Liver (tissue), 9 donors: ENCODE measurements around the gene WDR90. TPM values are rescaled to one million over a fixed set of nuclear protein-coding genes. Genes with fewer than 3 reads are reported as not detected.
"Not testable (repeated sequence)": the region's sequence is repeated elsewhere in the genome, so short reads cannot be mapped to it uniquely, and the experiment has no call there.

Experiments used
- DNase-seq: peaks from one replicate; pipeline ENCODE4 v3.0.0-alpha.2; 2017; ENCODE audit warnings: low spot score
- H3K27ac ChIP-seq, 2 donors: one replicate each; pipeline ENCODE4 v1.7.0; 2013; ENCODE audit warnings: inconsistent platforms in 2 of 2, low read length in 2 of 2, control low read depth in 1 of 2, low read depth in 1 of 2, mild to moderate bottlenecking in 1 of 2
- H3K27me3 ChIP-seq, 4 donors: one replicate each; pipeline versions ENCODE4 v1.6.1 to v1.7.0; 2013; ENCODE audit warnings: low read length in 3 of 4, inconsistent platforms in 1 of 4, mild to moderate bottlenecking in 1 of 4, moderate library complexity in 1 of 4; ENCODE audit not compliant: control insufficient read depth in 4 of 4, insufficient read depth in 4 of 4
- H3K36me3 ChIP-seq, 4 donors: one replicate each; pipeline versions ENCODE4 v1.6.1 to v1.7.0; 2013; ENCODE audit warnings: low read length in 3 of 4, mild to moderate bottlenecking in 3 of 4, low read depth in 1 of 4, moderate library complexity in 1 of 4; ENCODE audit not compliant: control insufficient read depth in 4 of 4, insufficient read depth in 3 of 4
- H3K4me1 ChIP-seq, 4 donors: one replicate each; pipeline versions ENCODE4 v1.6.1 to v1.7.0; 2013; ENCODE audit warnings: low read length in 3 of 4, mild to moderate bottlenecking in 3 of 4, moderate library complexity in 1 of 4; ENCODE audit not compliant: control insufficient read depth in 4 of 4, insufficient read depth in 4 of 4
- H3K4me3 ChIP-seq, 3 donors: one replicate each; pipeline versions ENCODE4 v1.6.1 to v1.7.0; 2013; ENCODE audit warnings: low read length in 3 of 3, control low read depth in 1 of 3, low read depth in 1 of 3, mild to moderate bottlenecking in 1 of 3
- H3K9ac ChIP-seq, 2 donors: one replicate each; pipeline ENCODE4 v1.7.0; 2013; ENCODE audit warnings: low read length in 2 of 2, mild to moderate bottlenecking in 2 of 2, moderate library complexity in 2 of 2, control low read depth in 1 of 2, low read depth in 1 of 2
- H3K9me3 ChIP-seq, 4 donors: one replicate each; pipeline versions ENCODE4 v1.6.1 to v1.7.0; 2013; ENCODE audit warnings: low read length in 3 of 4; ENCODE audit not compliant: control insufficient read depth in 4 of 4
- FOXA1 ChIP-seq: IDR thresholded peaks from 2 replicates; pipeline ENCODE4 v1.6.1; 2016; ENCODE audit warnings: antibody characterized with exemption
- FOXA2 ChIP-seq: IDR thresholded peaks from 2 replicates; pipeline ENCODE4 v1.6.1; 2016; ENCODE audit warnings: antibody characterized with exemption
- HNF4A ChIP-seq, 2 donors: conservative IDR thresholded peaks; 2 replicates each; pipeline ENCODE4 v1.6.1; 2016; ENCODE audit warnings: antibody characterized with exemption in 2 of 2, mild to moderate bottlenecking in 2 of 2
- HNF4G ChIP-seq: IDR thresholded peaks from 2 replicates; pipeline ENCODE4 v1.6.1; 2016; ENCODE audit warnings: antibody characterized with exemption
- JUND ChIP-seq, 2 donors: IDR thresholded peaks; 2 replicates each; pipeline ENCODE4 v1.6.1; 2016; ENCODE audit warnings: antibody characterized with exemption in 2 of 2
- RAD21 ChIP-seq, 2 donors: IDR thresholded peaks; 2 replicates each; pipeline ENCODE4 v1.6.1; 2016; ENCODE audit warnings: antibody characterized with exemption in 2 of 2, mild to moderate bottlenecking in 2 of 2
- RXRA ChIP-seq, 2 donors: IDR thresholded peaks; 2 replicates each; pipeline ENCODE4 v1.6.1; 2017 to 2018; ENCODE audit warnings: antibody characterized with exemption in 2 of 2, mild to moderate bottlenecking in 1 of 2
- TAF1 ChIP-seq: conservative IDR thresholded peaks from 2 replicates; pipeline ENCODE4 v1.6.1; 2016; ENCODE audit warnings: antibody characterized with exemption, mild to moderate bottlenecking
- YY1 ChIP-seq: IDR thresholded peaks from 2 replicates; pipeline ENCODE4 v1.6.1; 2016; ENCODE audit warnings: antibody characterized with exemption, mild to moderate bottlenecking
- WGBS: extraction: QIAGEN DNeasy Blood & Tissue Kit; methylation state at CpG from one replicate; pipeline ENCODE4 v1.1.7; 2013; 5-methylcytosine and 5-hydroxymethylcytosine counted together
- polyA plus RNA-seq, 2 donors: library from polyadenylated mRNA; stranded (reverse) in 1 of 2; unstranded in 1 of 2; fragments of 200-250 nt in 1 of 2; fragments of >200 nt in 1 of 2; fragmentation: Nextera tagmentation in 1 of 2; extraction: Ambion mirVana in 1 of 2; gene quantifications; one replicate each; pipeline versions ENCODE4 v1.2.1 to v1.2.3, GENCODE V29; 2013 to 2015
- total RNA-seq, 2 donors: library from RNA; depleted of rRNA; stranded (reverse); fragments of >200 nt; gene quantifications; one replicate each; pipeline ENCODE4 v1.2.3, GENCODE V29; 2014
- TF ChIP-seq, protein P1 (sequence below): fragments of 150-350 bp; IDR thresholded peaks from 2 replicates; pipeline ENCODE4 v1.5.1; 2017; ENCODE audit warnings: improper control_type of control experiment, low read depth, low read length; ENCODE audit not compliant: missing input control
- TF ChIP-seq, protein P2 (sequence below): IDR thresholded peaks from 2 replicates; pipeline ENCODE4 v1.6.1; 2016; ENCODE audit warnings: antibody characterized with exemption
- TF ChIP-seq, protein P3 (sequence below): IDR thresholded peaks from 2 replicates; pipeline ENCODE4 v1.6.1; 2016; ENCODE audit warnings: antibody characterized with exemption
- TF ChIP-seq, protein P4 (sequence below): IDR thresholded peaks from 2 replicates; pipeline ENCODE4 v1.6.1; 2016; ENCODE audit warnings: antibody characterized with exemption
- donor health status: healthy.
- donor health status: healthy.
- donor health status: healthy.
- donor health status: healthy.
- donor health status: healthy.

Gene WDR90
- total and polyA plus RNA-seq, 4 donors: 4.7 to 13.4 (median 7.9) TPM

DNA sequence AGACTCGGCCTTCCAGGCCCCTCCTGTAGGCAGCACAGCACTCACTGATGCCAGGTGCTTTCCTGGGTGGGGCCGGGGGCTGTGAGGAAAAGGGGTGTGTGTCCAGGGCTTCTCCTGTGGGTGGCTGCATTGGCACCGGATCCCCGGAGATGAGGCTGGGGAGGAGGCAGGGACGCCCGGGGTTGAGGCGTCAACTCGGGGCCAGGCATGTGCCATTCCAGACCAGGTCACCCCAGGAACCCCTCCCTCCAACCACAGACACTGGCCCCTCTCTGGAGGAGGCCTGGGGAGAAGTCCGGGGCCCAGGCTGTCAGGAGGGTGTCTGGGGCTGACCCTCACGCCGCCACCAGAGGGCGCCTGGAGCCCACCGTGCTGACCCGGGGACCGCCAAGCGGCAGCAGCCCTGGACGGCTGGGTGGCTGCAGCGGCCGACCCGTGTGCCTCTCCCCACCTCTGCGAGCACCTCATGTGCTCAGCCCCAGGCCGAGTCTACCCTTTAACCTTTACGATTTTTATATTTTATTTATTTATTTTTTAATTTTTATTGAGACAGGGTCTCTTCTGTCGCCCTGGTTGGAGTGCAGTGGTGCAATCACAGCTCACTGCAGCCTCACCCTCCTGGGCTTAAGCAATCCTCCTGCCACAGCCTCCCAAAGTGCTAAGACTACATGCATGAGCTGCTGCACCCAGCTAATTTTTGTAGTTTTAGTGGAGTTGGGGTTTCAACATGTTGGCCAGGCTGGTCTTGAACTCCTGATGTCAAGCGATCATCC is 62.6 kb downstream of the WDR90 start:
- Histone ChIP-seq H3K4me1 (peaks cover 15 to 25% (median 18%) of the 10 kb centered on the region in 4 donors), H3K27me3 (peaks cover 3 to 15% (median 4%) of the 10 kb centered on the region in 4 donors)

DNA sequence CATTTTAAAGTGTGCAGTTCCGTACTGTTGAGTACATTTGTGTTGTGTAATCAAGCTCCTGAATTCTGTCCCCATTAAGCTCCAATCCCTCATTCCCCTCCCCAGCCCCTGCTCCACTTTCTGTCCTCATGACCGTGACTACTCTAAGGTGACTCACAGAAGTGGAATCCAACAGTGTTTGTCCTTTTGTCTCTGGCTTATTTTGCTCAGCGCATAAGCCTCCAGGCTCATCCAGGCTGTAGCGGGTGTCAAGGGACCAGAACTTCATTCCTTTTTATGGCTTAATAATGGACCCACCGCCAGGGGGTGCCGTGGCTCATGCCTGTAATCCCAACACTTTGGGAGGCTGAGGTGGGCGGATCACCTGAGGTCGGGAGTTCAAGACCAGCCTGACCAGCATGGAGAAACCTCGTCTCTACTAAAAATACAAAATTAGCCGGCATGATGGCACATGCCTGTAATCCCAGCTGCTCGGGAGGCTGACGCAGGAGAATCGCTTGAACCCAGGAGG is 63.6 kb downstream of the WDR90 start:
- WGBS: 52% methylated on average over 13 of the region's 13 CpGs
- H3K27me3 ChIP-seq: peaks cover 0 to 10% (median 3%) of the 10 kb centered on the region in 4 donors
- peaks cover 17 to 29% (median 22%) of the 10 kb centered on the region in 4 donors for H3K4me1 ChIP-seq

More for the DNA sequence above, 62.6 kb downstream of the WDR90 start:
- H3K9me3 ChIP-seq: no peaks in the 10 kb centered on the region
- H3K4me3 ChIP-seq: no peak overlapping the region
- WGBS: 12% methylated on average over 25 of the region's 25 CpGs
- peaks cover 0 to 1% (median 0%) of the 10 kb centered on the region in 4 donors for H3K36me3 ChIP-seq
- peak; percentile 87 for DNase-seq
- no peak for TF ChIP-seq HNF4G
- TF ChIP-seq RAD21 (IDR thresholded peaks at IDR 0.05): peak; percentile 82 to 91
- TF ChIP-seq, protein P1, sequence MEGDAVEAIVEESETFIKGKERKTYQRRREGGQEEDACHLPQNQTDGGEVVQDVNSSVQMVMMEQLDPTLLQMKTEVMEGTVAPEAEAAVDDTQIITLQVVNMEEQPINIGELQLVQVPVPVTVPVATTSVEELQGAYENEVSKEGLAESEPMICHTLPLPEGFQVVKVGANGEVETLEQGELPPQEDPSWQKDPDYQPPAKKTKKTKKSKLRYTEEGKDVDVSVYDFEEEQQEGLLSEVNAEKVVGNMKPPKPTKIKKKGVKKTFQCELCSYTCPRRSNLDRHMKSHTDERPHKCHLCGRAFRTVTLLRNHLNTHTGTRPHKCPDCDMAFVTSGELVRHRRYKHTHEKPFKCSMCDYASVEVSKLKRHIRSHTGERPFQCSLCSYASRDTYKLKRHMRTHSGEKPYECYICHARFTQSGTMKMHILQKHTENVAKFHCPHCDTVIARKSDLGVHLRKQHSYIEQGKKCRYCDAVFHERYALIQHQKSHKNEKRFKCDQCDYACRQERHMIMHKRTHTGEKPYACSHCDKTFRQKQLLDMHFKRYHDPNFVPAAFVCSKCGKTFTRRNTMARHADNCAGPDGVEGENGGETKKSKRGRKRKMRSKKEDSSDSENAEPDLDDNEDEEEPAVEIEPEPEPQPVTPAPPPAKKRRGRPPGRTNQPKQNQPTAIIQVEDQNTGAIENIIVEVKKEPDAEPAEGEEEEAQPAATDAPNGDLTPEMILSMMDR: peak; percentile 88
- no peak overlapping the region for H3K9ac ChIP-seq
- H3K27ac ChIP-seq: no peak overlapping the region

DNA sequence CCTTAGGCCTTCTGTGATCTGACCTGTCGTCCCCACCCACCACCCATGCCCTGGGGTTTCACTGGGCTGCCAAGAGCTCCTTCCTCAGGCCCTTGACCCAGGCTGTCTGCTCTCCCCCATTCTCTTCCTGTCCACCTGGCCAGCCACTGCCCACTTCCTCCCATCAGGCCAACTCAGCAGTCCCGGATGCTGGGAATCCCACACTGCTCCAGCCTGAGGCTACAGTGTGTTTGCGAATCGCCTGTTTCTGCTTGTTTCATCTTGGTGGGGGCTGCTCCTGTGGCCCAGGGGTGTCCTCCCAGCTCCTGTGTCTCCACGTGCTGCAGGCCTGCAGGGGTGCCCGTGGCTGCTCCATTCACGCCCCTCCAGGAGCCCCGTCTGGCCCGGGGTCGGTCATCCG is 64.9 kb downstream of the WDR90 start:
- 80% methylated on average over 11 of the region's 11 CpGs for WGBS
- peaks cover 0 to 7% (median under 1%) of the 10 kb centered on the region in 4 donors for H3K27me3 ChIP-seq
- no peak for TF ChIP-seq JUND (IDR thresholded peaks at IDR 0.05)
- TF ChIP-seq, protein P1: no peak
- TF ChIP-seq HNF4A (conservative IDR thresholded peaks at IDR 0.05): no peak
- no peak for TF ChIP-seq FOXA2
- no peak for TF ChIP-seq TAF1
- TF ChIP-seq, protein P2, sequence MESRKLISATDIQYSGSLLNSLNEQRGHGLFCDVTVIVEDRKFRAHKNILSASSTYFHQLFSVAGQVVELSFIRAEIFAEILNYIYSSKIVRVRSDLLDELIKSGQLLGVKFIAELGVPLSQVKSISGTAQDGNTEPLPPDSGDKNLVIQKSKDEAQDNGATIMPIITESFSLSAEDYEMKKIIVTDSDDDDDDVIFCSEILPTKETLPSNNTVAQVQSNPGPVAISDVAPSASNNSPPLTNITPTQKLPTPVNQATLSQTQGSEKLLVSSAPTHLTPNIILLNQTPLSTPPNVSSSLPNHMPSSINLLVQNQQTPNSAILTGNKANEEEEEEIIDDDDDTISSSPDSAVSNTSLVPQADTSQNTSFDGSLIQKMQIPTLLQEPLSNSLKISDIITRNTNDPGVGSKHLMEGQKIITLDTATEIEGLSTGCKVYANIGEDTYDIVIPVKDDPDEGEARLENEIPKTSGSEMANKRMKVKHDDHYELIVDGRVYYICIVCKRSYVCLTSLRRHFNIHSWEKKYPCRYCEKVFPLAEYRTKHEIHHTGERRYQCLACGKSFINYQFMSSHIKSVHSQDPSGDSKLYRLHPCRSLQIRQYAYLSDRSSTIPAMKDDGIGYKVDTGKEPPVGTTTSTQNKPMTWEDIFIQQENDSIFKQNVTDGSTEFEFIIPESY: no peak
- TF ChIP-seq, protein P3, sequence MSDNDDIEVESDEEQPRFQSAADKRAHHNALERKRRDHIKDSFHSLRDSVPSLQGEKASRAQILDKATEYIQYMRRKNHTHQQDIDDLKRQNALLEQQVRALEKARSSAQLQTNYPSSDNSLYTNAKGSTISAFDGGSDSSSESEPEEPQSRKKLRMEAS: no peak
- no peak for TF ChIP-seq FOXA1
- TF ChIP-seq RXRA (IDR thresholded peaks at IDR 0.05): no peak
- TF ChIP-seq, protein P4, sequence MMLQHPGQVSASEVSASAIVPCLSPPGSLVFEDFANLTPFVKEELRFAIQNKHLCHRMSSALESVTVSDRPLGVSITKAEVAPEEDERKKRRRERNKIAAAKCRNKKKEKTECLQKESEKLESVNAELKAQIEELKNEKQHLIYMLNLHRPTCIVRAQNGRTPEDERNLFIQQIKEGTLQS: no peak
- no peak for TF ChIP-seq HNF4G
- no peak for TF ChIP-seq YY1

More for the DNA sequence above, 63.6 kb downstream of the WDR90 start:
- not testable (repeated sequence) for H3K27ac ChIP-seq, H3K36me3 ChIP-seq, H3K4me3 ChIP-seq, H3K9ac ChIP-seq, DNase-seq, H3K9me3 ChIP-seq
- TF ChIP-seq RAD21 (IDR thresholded peaks at IDR 0.05): peak in 1 of 2 donors; percentile 58
- TF ChIP-seq, protein P1: peak; percentile 11

More for the DNA sequence above, 64.9 kb downstream of the WDR90 start:
- Histone ChIP-seq H3K36me3 (peaks cover 0 to 2% (median 0%) of the 10 kb centered on the region in 4 donors), H3K9ac (no peak overlapping the region), H3K4me1 (peaks cover 17 to 29% (median 22%) of the 10 kb centered on the region in 4 donors), H3K9me3 (no peaks in the 10 kb centered on the region), H3K27ac (no peak overlapping the region), H3K4me3 (no peak overlapping the region)
- no peak for DNase-seq
